Transverse colon (tissue), 4 donors: Measurements from ENCODE around the gene INTS2.

Experiments
- CTCF ChIP-seq, 5 experiments: fragments of 200-600 bp in 3 of 5; fragments of 450-650 bp in 2 of 5; sonication (generic) in 3 of 5; IDR thresholded peaks; 1 replicate in 2 of 5; 2 replicates in 3 of 5; pipeline ENCODE4 v1.5.1; 2016 to 2017; ENCODE audit warnings: antibody characterized with exemption in 5 of 5, inconsistent platforms in 3 of 5, mild to moderate bottlenecking in 2 of 5, moderate library complexity in 1 of 5
- POLR2A ChIP-seq: fragments of 450-650 bp; IDR thresholded peaks from one replicate; pipeline ENCODE4 v1.6.1; 2016; ENCODE audit warnings: antibody characterized with exemption, mild to moderate bottlenecking, moderate library complexity
- POLR2AphosphoS5 ChIP-seq, 3 donors: sonication (generic); formaldehyde crosslinking; IDR thresholded peaks; one replicate each; pipeline ENCODE4 v1.6.1; 2016; ENCODE audit warnings: antibody characterized with exemption in 3 of 3

GRCh38 chr17:61884864-61885263 is 42.9 kb downstream of the INTS2 start:
- no peak for TF ChIP-seq POLR2A
- TF ChIP-seq CTCF (IDR thresholded peaks at IDR 0.05): no peak
- TF ChIP-seq POLR2AphosphoS5 (IDR thresholded peaks at IDR 0.05): no peak
